K562 (cell line): Measurements from ENCODE around the gene CUEDC2. TPM values are rescaled to one million over a fixed set of nuclear protein-coding genes. Genes with fewer than 3 reads are reported as not detected.

Source experiments
- ARID3B ChIP-seq: fragments of 250-450 bp; sonication (Bioruptor Pico); IDR thresholded peaks from 2 replicates; pipeline ENCODE4 v1.4.0; 2020; ENCODE audit warnings: borderline replicate concordance
- CTBP1 ChIP-seq: fragments of 450-650 bp; IDR thresholded peaks from 2 replicates; pipeline ENCODE4 v1.6.1; 2016; ENCODE audit warnings: borderline replicate concordance
- DEAF1 ChIP-seq: fragments of 450-650 bp; formaldehyde crosslinking; IDR thresholded peaks from 2 replicates; pipeline ENCODE4 v1.4.0; 2020; ENCODE audit warnings: mild to moderate bottlenecking, moderate library complexity
- E2F1 ChIP-seq: sonication (generic); formaldehyde crosslinking; IDR thresholded peaks from 2 replicates; pipeline ENCODE4 v1.8.1; 2023; ENCODE audit warnings: mild to moderate bottlenecking, missing genetic modification reagents, moderate library complexity
- KAT7 ChIP-seq: sonication (generic); formaldehyde crosslinking; IDR thresholded peaks from 2 replicates; pipeline ENCODE4 v1.8.0; 2022; ENCODE audit warnings: missing genetic modification reagents, mild to moderate bottlenecking, borderline replicate concordance
- KLF16 ChIP-seq: IDR thresholded peaks from 2 replicates; pipeline ENCODE4 v1.6.1; 2016; ENCODE audit warnings: antibody characterized with exemption
- L3MBTL2 ChIP-seq: fragments of 450-650 bp; IDR thresholded peaks from 2 replicates; pipeline ENCODE4 v1.6.1; 2016; ENCODE audit warnings: mild to moderate bottlenecking, moderate library complexity
- NBN ChIP-seq: fragments of 450-650 bp; IDR thresholded peaks from 2 replicates; pipeline ENCODE4 v1.6.1; 2016; ENCODE audit warnings: low read depth, mild to moderate bottlenecking
- NELFE ChIP-seq: IDR thresholded peaks from 2 replicates; pipeline ENCODE4 v1.6.1; 2011; ENCODE audit warnings: mild to moderate bottlenecking; ENCODE audit not compliant: insufficient read depth, insufficient read length
- OTX1 ChIP-seq: fragments of 450-650 bp; formaldehyde crosslinking; IDR thresholded peaks from 2 replicates; pipeline ENCODE4 v1.4.0; 2022; ENCODE audit warnings: mild to moderate bottlenecking
- PHTF2 ChIP-seq: fragments of 250-450 bp; sonication (Bioruptor Pico); IDR thresholded peaks from 2 replicates; pipeline ENCODE4 v1.5.0; 2021; ENCODE audit warnings: mild to moderate bottlenecking
- PREB ChIP-seq: sonication (generic); formaldehyde crosslinking; IDR thresholded peaks from 2 replicates; pipeline ENCODE4 v1.8.1; 2023; ENCODE audit warnings: mild to moderate bottlenecking, missing genetic modification reagents
- RBM39 ChIP-seq: fragments of 200-400 bp; formaldehyde crosslinking; optimal IDR thresholded peaks from 2 replicates; pipeline ENCODE3; 2018; ENCODE audit warnings: low read depth, low read length
- SIN3B ChIP-seq: fragments of 450-650 bp; IDR thresholded peaks from 2 replicates; pipeline ENCODE4 v1.6.1; 2017; ENCODE audit warnings: low read depth, mild to moderate bottlenecking, moderate library complexity
- ZNF280A ChIP-seq: fragments of 450-650 bp; IDR thresholded peaks from 2 replicates; pipeline ENCODE4 v1.6.1; 2018; ENCODE audit warnings: mild to moderate bottlenecking, low read depth; ENCODE audit not compliant: partially characterized antibody
- ZNF584 ChIP-seq: fragments of 200-800 bp; sonication (Bioruptor generic); IDR thresholded peaks from 2 replicates; pipeline ENCODE4 v1.6.1; 2016; ENCODE audit warnings: low read depth, mild to moderate bottlenecking, missing genetic modification characterization, missing compliant biosample characterization
- ZNF655 ChIP-seq: fragments of 250-450 bp; sonication (Bioruptor Pico); IDR thresholded peaks from 2 replicates; pipeline ENCODE4 v1.5.0; 2021
- polyA plus RNA-seq, 8 experiments: library from polyadenylated mRNA; depleted of rRNA in 4 of 8; stranded (reverse) in 5 of 8; unstranded in 3 of 8; fragments of >200 nt; fragmentation: Nextera tagmentation in 2 of 8; fragmentation: Illumina TruSeq in 1 of 8; extraction: Ambion mirVana in 2 of 8; extraction: Trizol in 1 of 8; gene quantifications; 2 replicates each; pipeline versions ENCODE4 v1.2.1 to v1.2.3, GENCODE V29; 2011 to 2014; ENCODE audit warnings: inconsistent platforms in 1 of 8, missing spikeins in 1 of 8
- total RNA-seq, 7 experiments: library from RNA; depleted of rRNA in 6 of 7; stranded (reverse); fragments of >200 nt in 6 of 7; fragmentation: Illumina TruSeq in 2 of 7; extraction: Trizol in 2 of 7; gene quantifications; 2 replicates each; pipeline versions ENCODE4 v1.2.1 to v1.2.3, GENCODE V29; 2011 to 2021; ENCODE audit warnings: low replicate concordance in 1 of 7

CUEDC2 gene
- total and polyA plus RNA-seq, 9 of the 15 experiments (the other 6 are each of a cell fraction or from before 2014, with no cell fraction given): 8.5 to 48.9 (median 27.4) TPM

- TF ChIP-seq KAT7 (CRISPR knock-in tag): no peak
- no peak for TF ChIP-seq ZNF655 (CRISPR knock-in tag)
- TF ChIP-seq L3MBTL2: no peak; the same call in none of the 2 replicates
- TF ChIP-seq KLF16: peak; percentile 32; the same call in 1 of the 2 replicates
- no peak for TF ChIP-seq RBM39
- peak; percentile 31; the same call in 1 of the 2 replicates for TF ChIP-seq DEAF1 (CRISPR knock-in tag)
- no peak for TF ChIP-seq OTX1 (CRISPR knock-in tag)
- peak; percentile 32; the same call in 1 of the 2 replicates for TF ChIP-seq SIN3B
- no peak for TF ChIP-seq ARID3B (CRISPR knock-in tag)
- no peak for TF ChIP-seq E2F1
- TF ChIP-seq NBN: 0 out of 2 replicates have a peak, but pooled peaks have one; percentile 50
- no peak for TF ChIP-seq PREB
- TF ChIP-seq ZNF280A: no peak
- TF ChIP-seq CTBP1: peak; percentile 58
- no peak for TF ChIP-seq ZNF584 (CRISPR knock-in tag)
- no peak for TF ChIP-seq NELFE
- TF ChIP-seq PHTF2: no peak
These were observed 38.1 kb downstream of the CUEDC2 start (continued) for GRCh38 chr10:102394079-102394800.
